ENCODE measurements around the gene XRCC4. TPM values are rescaled to one million over a fixed set of nuclear protein-coding genes. Genes with fewer than 3 reads are reported as not detected.

The XRCC4 gene
- total RNA-seq, 1 experiment from 2014 or later = 10.8 TPM

- Histone ChIP-seq H2BK5ac (ENCODE audit: insufficient read length, low read length) (no peak overlapping the region), H2BK12ac (ENCODE audit: insufficient read length, low read depth, low read length) (no peak overlapping the region), H3K23ac (ENCODE audit: insufficient read length, low read depth, low read length) (no peak overlapping the region), H2BK120ac (ENCODE audit: low read depth, low read length, poor library complexity, severe bottlenecking) (no peak overlapping the region), H4K8ac (replicated peaks; ENCODE audit: insufficient read length, low read depth, low read length) (no peak overlapping the region), H3K4ac (ENCODE audit: low read depth, low read length) (no peak overlapping the region), H3K9ac (ENCODE audit: extremely low read depth, insufficient read length, low read length) (no peak overlapping the region), H3K18ac (ENCODE audit: insufficient read length, low read depth, low read length) (no peak overlapping the region), H3K27me3 (ENCODE audit: insufficient read depth, low read length) (no peaks in the 10 kb centered on the region), H3K23me2 (ENCODE audit: insufficient read length, low read depth, low read length, poor library complexity, severe bottlenecking) (no peaks in the 10 kb centered on the region), H2BK20ac (ENCODE audit: low read depth, low read length, poor library complexity, severe bottlenecking) (no peak overlapping the region), H3K56ac (ENCODE audit: insufficient read length, low read depth, low read length) (no peak overlapping the region), H3T11ph (ENCODE audit: low read length) (no peak overlapping the region), H3K27ac (ENCODE audit: insufficient read length, low read depth, low read length) (no peak overlapping the region), H3K79me1 (ENCODE audit: insufficient read depth, low read depth, low read length, poor library complexity, severe bottlenecking) (no peaks in the 10 kb centered on the region), H4K91ac (ENCODE audit: insufficient read length, low read depth, low read length) (no peak overlapping the region), H3K14ac (ENCODE audit: insufficient read depth, low read length) (no peak overlapping the region), H2AK5ac (ENCODE audit: insufficient read length, low read length) (no peak overlapping the region), H3K9me3 (ENCODE audit: control insufficient read depth, low read depth, low read length) (no peaks in the 10 kb centered on the region), H3K4me2 (ENCODE audit: insufficient read depth, insufficient read length, low read length) (no peak overlapping the region), H4K20me1 (ENCODE audit: control insufficient read depth, insufficient read depth, insufficient read length) (no peaks in the 10 kb centered on the region), H4K5ac (ENCODE audit: insufficient read length, low read depth, low read length) (no peak overlapping the region), H2AFZ (ENCODE audit: low read length) (no peak overlapping the region), H3K79me2 (ENCODE audit: insufficient read depth, low read length) (no peaks in the 10 kb centered on the region), H3K4me1 (ENCODE audit: insufficient read depth, low read length) (peaks cover 3% of the 10 kb centered on the region; the same call in 1 of the 2 replicates), H2BK15ac (ENCODE audit: low read depth, low read length) (no peak overlapping the region)
- no peak overlapping the region for H3K4me3 Mint-ChIP-seq
- no peak overlapping the region for H3K27ac Mint-ChIP-seq
- no CpG with 5 or more reads among the region's 2 CpGs for WGBS (ENCODE audit: extremely low coverage, insufficient read length, low lambda C conversion rate)
- H3K9me3 Mint-ChIP-seq = peaks cover 22 to 23% of the 10 kb centered on the region in 2 experiments
- no peaks in the 10 kb centered on the region for H3K27me3 Mint-ChIP-seq (ENCODE audit: low read depth)
- peaks cover 15 to 25% (median 17%) of the 10 kb centered on the region in 3 experiments for H3K36me3 Mint-ChIP-seq (ENCODE audit: insufficient read depth in 1 of 3, low read depth in 3 of 3)
- no peak for DNase-seq
- peaks cover 11% of the 10 kb centered on the region in 2 experiments for H3K4me1 Mint-ChIP-seq
- no peak for TF ChIP-seq CTCF (conservative IDR thresholded peaks at IDR 0.05)
Measured at GRCh38 chr5:83096660-83097339, 19.5 kb downstream of the XRCC4 start.
